ENCODE data around the gene PHLDB2.
A peak's percentile ranks its signal among the peaks of the same experiment; 100 is the strongest.

DNA sequence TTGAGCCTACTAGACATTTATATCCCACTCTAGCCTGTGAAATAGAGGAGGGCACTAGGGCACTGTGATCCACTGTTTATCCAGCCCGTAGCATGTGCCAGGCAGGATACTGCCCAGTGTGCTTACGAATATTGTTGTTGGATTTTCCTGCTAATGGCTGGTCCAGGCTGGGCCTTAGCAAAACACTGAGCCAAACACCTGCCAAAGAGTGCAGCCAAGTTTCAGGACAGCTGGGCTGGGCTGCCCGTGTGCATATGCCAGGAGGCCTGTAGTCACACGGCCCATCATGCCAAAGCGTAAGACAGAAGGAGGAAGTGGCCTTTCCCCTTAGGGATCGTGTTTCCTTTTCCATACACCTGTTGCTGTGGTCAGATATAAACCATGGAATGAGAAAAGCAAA lies 65.2 kb downstream of the PHLDB2 start:
- TF ChIP-seq, protein P1, sequence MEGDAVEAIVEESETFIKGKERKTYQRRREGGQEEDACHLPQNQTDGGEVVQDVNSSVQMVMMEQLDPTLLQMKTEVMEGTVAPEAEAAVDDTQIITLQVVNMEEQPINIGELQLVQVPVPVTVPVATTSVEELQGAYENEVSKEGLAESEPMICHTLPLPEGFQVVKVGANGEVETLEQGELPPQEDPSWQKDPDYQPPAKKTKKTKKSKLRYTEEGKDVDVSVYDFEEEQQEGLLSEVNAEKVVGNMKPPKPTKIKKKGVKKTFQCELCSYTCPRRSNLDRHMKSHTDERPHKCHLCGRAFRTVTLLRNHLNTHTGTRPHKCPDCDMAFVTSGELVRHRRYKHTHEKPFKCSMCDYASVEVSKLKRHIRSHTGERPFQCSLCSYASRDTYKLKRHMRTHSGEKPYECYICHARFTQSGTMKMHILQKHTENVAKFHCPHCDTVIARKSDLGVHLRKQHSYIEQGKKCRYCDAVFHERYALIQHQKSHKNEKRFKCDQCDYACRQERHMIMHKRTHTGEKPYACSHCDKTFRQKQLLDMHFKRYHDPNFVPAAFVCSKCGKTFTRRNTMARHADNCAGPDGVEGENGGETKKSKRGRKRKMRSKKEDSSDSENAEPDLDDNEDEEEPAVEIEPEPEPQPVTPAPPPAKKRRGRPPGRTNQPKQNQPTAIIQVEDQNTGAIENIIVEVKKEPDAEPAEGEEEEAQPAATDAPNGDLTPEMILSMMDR (IDR thresholded peaks at IDR 0.05), result no peak
- TF ChIP-seq EP300 (IDR thresholded peaks at IDR 0.05), result no peak
- no peak for TF ChIP-seq POLR2A (IDR thresholded peaks at IDR 0.05; ENCODE audit: low read depth)
- TF ChIP-seq POLR2AphosphoS5 (IDR thresholded peaks at IDR 0.05), result peak; percentile 80 to 82

All from esophagus muscularis mucosa (tissue), 4 donors.